NCI-H2196 treated with DMSO at 0.1 percent for 48 hours (cell line): ENCODE results near the gene MTCP1.

Experiments
- DNase-seq: peaks from one replicate; lab custom pipeline; 2025; ENCODE audit not compliant: unreplicated experiment; lab: John Stamatoyannopoulos, UW

MTCP1 gene

DNA sequence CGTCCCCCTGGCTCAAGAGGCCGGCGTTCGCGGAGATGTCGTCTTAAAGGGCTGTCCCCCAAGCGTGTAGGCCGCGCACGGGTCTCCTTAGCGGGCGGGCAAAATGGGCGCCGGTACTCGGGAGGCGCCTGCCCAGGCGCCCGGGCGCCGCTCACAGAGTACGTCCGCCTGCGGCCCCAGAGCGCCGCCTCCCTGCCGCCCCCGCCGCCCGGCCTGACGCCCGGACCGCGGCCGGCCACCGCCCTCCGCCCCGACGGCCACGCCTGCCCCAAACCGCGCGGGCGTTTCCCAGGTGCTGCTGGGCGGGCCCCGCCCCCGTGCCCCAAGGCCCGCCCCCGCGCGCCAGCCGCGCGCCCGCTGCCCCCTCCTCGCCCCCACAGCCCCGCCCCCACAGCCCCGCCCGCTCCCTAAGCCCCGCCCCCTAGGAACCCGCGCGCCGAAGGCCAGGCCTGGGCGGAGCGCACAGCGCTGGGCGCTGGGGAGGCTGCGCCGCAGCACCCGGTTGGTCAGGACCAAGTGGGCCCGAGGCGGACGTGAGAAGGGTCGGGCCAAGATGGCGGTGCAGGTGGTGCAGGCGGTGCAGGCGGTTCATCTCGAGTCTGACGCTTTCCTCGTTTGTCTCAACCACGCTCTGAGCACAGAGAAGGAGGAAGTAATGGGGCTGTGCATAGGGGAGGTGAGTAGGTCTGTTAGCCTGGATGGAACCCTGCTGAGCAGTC, at the start of gene MTCP1, which contains the start of the genes BRCC3 and CMC4:
TSS of gene MTCP1 (minus strand) at position 162 of the 719 bp plus-strand sequence. CDS start 5,126 bp downstream, outside the sequence.
TSS of gene BRCC3 (plus strand) at position 534 of the 719 bp plus-strand sequence. CDS start at position 554, 20 bp downstream.
TSS of gene CMC4 (minus strand) at position 162 of the 719 bp plus-strand sequence. CDS start 7,113 bp downstream, outside the sequence.
- DNase-seq: peak; percentile 90

DNA sequence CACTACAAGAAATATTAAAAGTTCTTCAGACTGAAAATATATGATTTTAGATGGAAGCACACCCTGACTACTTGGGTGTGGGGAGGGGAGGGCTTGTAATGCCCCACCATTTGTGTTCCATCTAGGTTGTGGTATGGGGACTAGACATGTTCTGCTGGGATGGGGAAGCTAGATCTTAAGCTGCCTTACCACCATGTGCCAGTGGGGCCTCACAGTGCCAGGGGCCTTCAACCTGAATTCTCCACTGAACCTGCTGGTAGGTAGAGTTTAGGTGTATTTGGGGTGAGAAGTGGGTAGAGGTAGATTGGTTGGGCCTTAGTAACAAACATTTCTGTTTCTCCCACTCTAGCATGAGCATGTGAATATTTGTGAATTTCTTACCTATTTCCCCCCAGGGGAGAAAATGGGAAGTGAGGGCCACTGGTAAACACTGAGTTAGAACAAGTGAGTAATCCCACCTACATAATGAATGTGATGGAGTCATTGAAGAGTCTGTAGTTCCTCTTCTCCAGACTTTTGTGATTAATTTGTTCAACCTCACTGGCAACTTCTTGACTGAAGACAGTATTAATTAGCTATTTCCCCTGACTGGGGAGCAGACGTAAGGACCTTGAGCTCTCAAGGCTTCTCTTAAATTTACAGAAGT, 44.4 kb upstream of the MTCP1 start:
- DNase-seq: no peak

DNA sequence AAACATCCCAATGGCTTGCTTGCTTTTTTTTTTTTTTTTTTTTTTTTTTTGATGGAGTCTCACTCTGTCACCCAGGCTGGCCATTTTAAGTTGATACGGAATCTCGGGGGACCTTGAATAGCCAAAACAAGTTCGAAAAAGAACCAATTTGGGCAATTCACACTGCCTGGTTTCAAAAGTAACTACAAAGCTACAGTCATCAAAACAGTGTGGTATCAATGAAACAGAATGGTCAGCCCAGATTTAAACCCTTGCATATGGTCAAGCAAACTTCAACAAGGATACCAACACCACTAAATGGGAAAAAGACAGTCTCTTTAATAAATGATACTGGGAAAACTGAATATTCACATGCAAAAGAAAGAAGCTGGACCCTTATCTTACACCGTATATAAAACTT, 42.2 kb upstream of the MTCP1 start:
- DNase-seq: no peak

- no peak for DNase-seq
Observed at GRCh38 chrX:155112171-155112570, 41.2 kb upstream of the MTCP1 start.

- no peak for DNase-seq
Observed at GRCh38 chrX:155108427-155108826, 37.5 kb upstream of the MTCP1 start.

- no peak for DNase-seq
Observed at GRCh38 chrX:155105919-155106318, 35.0 kb upstream of the MTCP1 start.

DNA sequence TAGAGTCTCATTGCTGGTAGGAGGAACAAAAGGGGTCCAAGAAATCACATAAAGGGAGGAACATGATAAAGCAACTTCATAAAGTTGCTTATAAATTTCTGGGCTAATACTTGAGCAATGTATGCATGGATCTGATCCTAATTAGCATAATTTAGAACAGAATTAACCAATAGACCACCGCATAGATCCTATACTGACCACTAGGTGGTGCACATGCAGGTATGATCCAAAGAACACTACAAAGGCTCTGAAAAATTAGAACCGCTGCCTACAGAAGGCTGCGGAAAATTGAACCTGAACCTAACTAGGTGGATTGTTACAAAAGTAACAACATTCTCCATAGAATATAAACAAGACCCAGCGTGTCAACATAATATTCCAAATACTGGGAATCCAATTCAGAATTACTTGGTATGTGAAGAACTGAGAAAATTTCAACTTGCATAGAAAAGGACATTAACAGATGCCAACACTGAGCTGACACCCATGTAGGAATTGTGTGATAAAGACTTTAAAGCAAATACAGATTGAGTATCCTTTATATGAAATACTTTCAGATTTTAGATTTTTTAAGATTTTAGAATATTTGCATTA, 23.6 kb upstream of the MTCP1 start:
- DNase-seq: no peak

DNA sequence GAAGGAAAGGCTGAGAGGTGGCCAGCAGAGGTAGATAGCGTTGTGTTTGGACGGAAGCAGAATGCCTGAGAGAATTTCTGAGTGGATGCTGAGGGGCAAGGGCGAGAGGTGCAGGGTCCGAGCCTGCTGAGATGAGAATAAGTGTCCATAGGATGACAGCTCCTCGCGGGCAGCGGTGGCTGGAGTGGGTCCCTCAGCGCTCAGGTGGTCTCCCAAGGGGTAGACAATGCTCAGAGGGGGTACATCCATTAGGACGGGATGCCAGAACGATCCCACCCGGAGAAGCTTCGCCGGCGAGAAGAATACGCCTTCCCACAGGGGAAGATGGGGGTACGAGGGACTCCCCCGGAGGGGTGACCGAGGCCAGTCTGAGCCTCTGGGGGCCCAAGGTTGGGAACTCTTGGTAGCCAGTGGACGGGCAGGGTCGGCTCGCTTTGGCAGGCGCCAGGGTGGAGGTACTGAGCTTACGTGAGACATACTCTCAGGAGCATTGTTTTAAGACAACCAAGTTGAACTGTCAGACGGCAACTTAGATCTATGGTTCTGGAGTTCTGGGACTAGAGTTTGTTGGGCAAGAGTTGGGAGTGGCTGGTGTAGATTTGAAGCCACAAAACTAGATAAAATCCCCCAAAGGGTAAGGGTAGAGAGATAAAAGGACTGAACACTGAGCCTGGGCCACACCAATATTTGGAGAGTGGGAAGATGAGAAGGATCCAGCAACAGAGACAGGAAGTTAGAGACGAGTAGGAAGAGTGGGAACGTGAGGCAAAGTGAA, 16.2 kb upstream of the MTCP1 start:
- DNase-seq: no peak

DNA sequence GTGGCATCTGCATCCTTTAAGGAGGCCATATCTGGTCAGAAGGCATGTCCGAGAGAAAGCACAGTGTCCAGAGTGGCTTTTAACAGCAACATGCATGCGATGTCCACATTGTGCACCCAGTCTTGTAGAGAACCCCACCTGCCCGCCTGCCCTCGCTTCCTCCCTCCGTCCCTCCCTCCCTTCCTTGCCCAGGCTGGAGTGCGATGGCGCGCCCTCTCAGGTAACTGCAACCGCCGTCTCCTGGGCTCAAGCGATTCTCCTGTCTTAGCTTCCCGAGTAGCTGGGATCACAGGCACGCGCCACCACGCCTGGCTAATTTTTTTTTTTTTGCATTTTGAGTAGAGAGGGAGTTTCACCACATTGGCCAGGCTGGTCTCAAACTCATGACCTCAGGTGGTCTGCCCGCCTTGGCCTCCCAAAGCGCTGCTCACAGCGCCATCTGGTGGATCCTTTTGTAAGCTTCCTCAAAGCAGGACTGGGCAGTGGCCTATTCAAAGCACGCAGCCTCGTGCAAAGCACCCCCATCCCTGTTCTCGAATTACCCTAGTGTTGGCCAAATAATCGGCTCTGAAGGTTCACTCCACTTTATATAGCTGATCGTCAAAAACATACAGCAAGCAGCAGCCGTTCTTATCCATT, 15.4 kb upstream of the MTCP1 start:
- no peak for DNase-seq

DNA sequence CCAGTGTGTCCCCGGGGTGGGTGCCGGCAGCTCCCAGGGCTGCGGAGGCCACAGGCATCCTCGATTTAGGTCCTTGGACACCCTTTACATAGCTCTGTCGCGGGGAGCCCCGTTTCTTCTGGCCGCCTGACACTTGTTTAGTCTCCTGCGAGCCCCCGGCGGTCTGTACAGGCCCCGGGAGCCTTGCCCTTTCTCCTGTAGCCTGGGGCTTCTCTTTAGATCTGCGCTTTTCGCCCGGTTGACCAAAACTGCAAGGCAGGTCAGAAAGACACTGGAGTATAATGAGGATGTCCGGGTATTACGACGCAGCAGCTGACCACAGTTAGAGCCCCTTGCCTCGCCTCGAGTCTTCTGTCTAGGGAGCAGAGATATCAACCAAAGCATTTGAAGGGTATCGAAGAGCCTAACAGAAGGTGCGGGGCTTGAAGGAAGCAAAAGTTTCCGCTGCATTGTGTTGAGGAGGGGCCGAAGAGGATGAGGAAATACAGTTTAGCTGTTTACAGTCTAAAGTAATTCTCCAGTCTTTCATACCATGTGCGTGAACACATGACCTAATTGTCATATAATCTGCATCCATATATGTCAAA, 851 bp upstream of the MTCP1 start:
- no peak for DNase-seq

- no peak for DNase-seq
Observed at GRCh38 chrX:155070663-155070974, 317 bp downstream of the MTCP1 start.

DNA sequence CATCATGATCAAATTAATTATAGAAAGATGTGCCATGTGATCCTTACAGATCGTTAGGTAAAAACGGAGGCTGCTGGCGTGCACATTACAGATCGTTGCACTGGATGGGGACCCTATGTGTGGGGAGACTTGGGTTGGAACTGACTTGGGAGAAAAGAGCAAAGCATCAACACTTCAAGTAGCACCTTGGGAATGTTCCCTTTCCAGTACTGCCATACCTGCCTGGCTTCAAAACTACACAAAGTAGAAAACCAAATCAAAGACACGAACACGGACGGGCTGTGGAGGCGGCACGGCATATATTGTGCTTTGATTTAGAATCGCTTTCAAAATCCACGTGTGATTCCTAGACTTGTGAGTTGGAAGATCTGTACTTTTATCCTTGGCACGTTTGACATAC, 898 bp downstream of the MTCP1 start:
- no peak for DNase-seq

DNA sequence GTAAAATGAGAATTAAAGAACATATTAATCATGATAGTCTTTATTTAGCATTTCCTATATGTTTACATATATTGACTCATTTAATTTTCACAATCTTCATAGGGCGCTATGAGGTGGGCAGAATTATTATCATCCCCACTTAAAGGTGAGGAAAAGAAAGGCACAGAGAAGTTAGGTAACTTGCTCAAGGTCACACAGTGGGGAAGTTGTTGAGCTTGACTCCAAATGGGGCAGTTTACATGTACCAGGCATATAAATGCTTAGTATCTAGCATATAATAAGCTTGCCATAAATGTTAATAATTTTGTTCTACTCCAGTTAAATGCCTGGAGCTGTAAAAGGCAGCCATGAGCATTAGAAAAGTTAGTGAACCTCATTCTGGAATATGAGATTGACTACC, 1.5 kb downstream of the MTCP1 start:
- DNase-seq: no peak

- DNase-seq: no peak
Observed at GRCh38 chrX:155068165-155068564, 2.8 kb downstream of the MTCP1 start.

DNA sequence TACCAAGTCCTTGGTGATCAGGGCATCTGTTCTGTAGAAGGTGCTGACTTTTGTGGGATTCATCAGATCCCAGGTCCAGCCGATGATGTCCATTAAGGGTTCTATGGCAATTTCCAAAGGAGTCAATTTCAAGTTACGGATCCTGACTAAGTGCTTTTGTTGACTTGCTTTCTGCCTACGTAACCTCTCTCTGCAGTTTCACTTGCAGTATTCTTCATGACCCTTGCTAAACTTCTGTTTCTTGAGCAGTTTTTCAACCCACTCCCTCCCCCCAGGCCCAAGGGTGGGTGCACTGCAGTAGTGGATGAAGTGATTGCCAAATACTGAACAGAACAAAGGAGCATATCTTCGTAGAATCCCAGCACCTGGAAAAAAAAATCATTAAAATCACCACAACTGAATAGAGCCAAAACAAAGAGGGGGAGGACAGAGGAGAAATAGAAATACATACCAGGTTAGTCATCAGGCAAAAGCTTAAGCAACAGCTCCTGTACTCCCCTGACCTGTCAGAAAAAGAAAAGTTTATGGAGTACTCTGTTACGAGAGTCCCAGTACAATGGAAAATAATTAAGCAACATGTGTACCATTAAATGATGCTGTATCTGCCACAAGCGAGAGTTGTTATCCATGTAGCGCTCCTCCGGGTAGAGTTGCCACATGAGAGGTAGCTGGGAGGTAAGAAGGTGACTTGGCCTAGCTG, 5.8 kb downstream of the MTCP1 start:
- no peak for DNase-seq

- DNase-seq: no peak
Observed at GRCh38 chrX:155061760-155062159, 9.2 kb downstream of the MTCP1 start.

DNA sequence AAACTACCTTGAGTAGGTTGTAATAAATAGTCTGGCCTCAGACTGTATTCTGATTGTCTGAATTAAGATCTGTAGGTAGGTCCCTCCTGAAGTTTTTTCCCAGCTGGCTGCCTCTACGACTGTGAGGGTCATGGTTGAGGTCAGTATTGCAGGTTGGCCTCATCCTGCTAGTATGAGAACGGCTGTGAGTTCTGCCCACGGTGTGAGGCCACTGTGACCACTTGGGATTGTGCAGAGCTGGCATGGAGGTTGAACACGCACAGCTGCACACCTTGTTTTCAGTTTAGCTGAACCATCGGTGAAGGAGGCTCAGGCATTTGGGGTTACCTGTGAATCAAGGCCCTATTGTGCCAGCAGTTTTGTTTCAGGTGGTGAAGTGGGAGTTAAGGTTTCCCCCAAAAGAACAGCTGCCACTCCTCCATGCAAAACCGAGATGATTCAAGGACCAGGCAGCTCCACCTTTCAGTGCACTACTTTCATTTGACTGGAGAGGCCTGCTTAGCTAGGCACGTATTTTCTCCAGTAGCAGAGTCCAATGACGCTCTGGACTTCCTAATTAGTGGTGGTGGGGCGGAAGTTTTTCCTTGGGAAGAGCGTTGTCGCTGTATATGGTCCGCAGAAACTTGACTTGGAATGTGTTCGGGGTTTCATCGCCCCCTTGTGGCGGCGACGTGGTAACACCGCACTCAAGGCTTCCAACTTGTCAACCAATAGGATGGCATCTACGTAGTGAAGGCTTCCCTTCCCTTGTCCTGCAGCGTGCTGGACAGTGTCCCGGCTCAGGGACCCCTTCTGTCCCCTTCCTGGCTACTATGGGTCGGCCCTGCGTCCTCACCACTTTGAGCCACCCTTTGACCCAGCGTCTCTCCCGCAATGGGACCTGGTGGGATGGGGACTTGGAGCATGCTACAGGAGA, 13.8 kb downstream of the MTCP1 start:
- DNase-seq: no peak

- DNase-seq: no peak
Observed at GRCh38 chrX:155056471-155056870, 14.5 kb downstream of the MTCP1 start.

DNA sequence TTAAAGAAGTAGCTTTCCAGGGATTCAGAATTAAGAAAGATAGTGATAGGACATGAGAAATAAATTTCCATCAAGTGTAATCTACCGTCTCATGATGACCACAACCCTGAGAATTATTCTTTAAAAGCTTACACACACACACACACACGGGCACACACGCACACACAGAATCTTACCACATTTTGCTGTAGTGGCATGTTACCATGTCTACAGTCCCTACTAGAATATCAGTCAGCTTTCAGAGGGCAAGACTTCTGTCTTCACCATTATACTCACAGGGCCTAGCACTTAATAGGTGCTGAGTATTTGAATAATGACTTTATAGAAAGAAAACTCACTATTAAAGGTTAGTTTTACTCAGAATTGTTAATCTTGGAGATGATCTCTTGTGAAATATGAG, 15.4 kb downstream of the MTCP1 start:
- no peak for DNase-seq
